Effector memory CD8-positive, alpha-beta T cell (primary cell): ENCODE results near the gene USP11.

Experiments
- ATAC-seq: fragments of 150-1000 bp; cut with Tn5 transposase; replicated peaks from 2 replicates; pipeline ENCODE4 v1.10.0; 2021; ENCODE audit warnings: mild to moderate bottlenecking, moderate library complexity
- DNase-seq, 3 experiments: peaks; one replicate each; pipeline ENCODE4 v3.0.0; 2021
- H3K27ac Mint-ChIP-seq, 2 donors: one replicate each; pipeline ENCODE4 v1.8.0; 2022; ENCODE audit warnings: mild to moderate bottlenecking in 2 of 2, mixed read lengths in 2 of 2, moderate library complexity in 2 of 2
- H3K27me3 Mint-ChIP-seq, 2 donors: one replicate each; pipeline ENCODE4 v1.8.0; 2022; ENCODE audit warnings: mixed read lengths in 2 of 2
- H3K36me3 Mint-ChIP-seq: one replicate; pipeline ENCODE4 v1.8.0; 2022; ENCODE audit warnings: mild to moderate bottlenecking, moderate library complexity, mixed read lengths; ENCODE audit not compliant: insufficient read depth
- H3K4me1 Mint-ChIP-seq, 2 donors: one replicate each; pipeline ENCODE4 v1.8.0; 2022; ENCODE audit warnings: low read depth in 2 of 2, mixed read lengths in 2 of 2
- H3K4me3 Mint-ChIP-seq, 2 donors: one replicate each; pipeline ENCODE4 v1.8.0; 2022; ENCODE audit warnings: mild to moderate bottlenecking in 2 of 2, mixed read lengths in 2 of 2, moderate library complexity in 2 of 2
- H3K9me3 Mint-ChIP-seq, 2 donors: one replicate each; pipeline ENCODE4 v1.8.0; 2022; ENCODE audit warnings: mixed read lengths in 2 of 2

USP11 gene

GRCh38 chrX:47210661-47211425 lies 22.0 kb upstream of the USP11 start:
- Mint-ChIP-seq H3K36me3 (peaks cover 48% of the 10 kb centered on the region), H3K27me3 (no peaks in the 10 kb centered on the region), H3K4me1 (peaks cover 0 to 4% of the 10 kb centered on the region in 2 donors), H3K4me3 (no peak overlapping the region), H3K27ac (peak overlapping the region in 1 of 2 donors; percentile 77), H3K9me3 (no peaks in the 10 kb centered on the region)
- no peak for ATAC-seq
- DNase-seq = no peak

- Mint-ChIP-seq H3K36me3 (peaks cover 39% of the 10 kb centered on the region), H3K4me1 (peaks cover 8 to 16% of the 10 kb centered on the region in 2 donors), H3K27ac (peak overlapping the region in 1 of 2 donors; percentile 77), H3K9me3 (no peaks in the 10 kb centered on the region), H3K27me3 (no peaks in the 10 kb centered on the region), H3K4me3 (no peak overlapping the region)
- ATAC-seq (no peak), DNase-seq (no peak)
Measured at GRCh38 chrX:47212381-47213293, 20.2 kb upstream of the USP11 start.

- Mint-ChIP-seq H3K27ac (peak overlapping the region in 1 of 2 donors; percentile 35), H3K36me3 (peaks cover 42% of the 10 kb centered on the region), H3K4me3 (no peak overlapping the region), H3K9me3 (no peaks in the 10 kb centered on the region), H3K27me3 (no peaks in the 10 kb centered on the region), H3K4me1 (peaks cover 12 to 24% of the 10 kb centered on the region in 2 donors)
- DNase-seq = no peak
- ATAC-seq = no peak
Measured at GRCh38 chrX:47214435-47215077, 18.3 kb upstream of the USP11 start.

GRCh38 chrX:47215291-47215900 lies 17.4 kb upstream of the USP11 start:
- DNase-seq (no peak), ATAC-seq (no peak)
- Mint-ChIP-seq H3K36me3 (peaks cover 48% of the 10 kb centered on the region), H3K27me3 (no peaks in the 10 kb centered on the region), H3K9me3 (no peaks in the 10 kb centered on the region), H3K4me1 (peaks cover 20 to 32% of the 10 kb centered on the region in 2 donors), H3K27ac (peak overlapping the region in 1 of 2 donors; percentile 99), H3K4me3 (no peak overlapping the region)

GRCh38 chrX:47216393-47216925 lies 16.4 kb upstream of the USP11 start:
- H3K4me1 Mint-ChIP-seq = peaks cover 27 to 37% of the 10 kb centered on the region in 2 donors
- peaks cover 57% of the 10 kb centered on the region for H3K36me3 Mint-ChIP-seq
- DNase-seq (no peak), ATAC-seq (no peak)
- H3K27ac Mint-ChIP-seq = peak overlapping the region; percentile 99
- H3K9me3 Mint-ChIP-seq = no peaks in the 10 kb centered on the region
- H3K4me3 Mint-ChIP-seq = peak overlapping the region; percentile 89
- H3K27me3 Mint-ChIP-seq = no peaks in the 10 kb centered on the region

- H3K9me3 Mint-ChIP-seq = no peaks in the 10 kb centered on the region
- H3K27me3 Mint-ChIP-seq = no peaks in the 10 kb centered on the region
- H3K4me1 Mint-ChIP-seq = peaks cover 33 to 40% of the 10 kb centered on the region in 2 donors
- ATAC-seq (no peak), DNase-seq (no peak)
- H3K36me3 Mint-ChIP-seq = peaks cover 54% of the 10 kb centered on the region
- peak overlapping the region; percentile 89 for H3K4me3 Mint-ChIP-seq
- peak overlapping the region; percentile 99 for H3K27ac Mint-ChIP-seq
Measured at GRCh38 chrX:47217121-47217851, 15.5 kb upstream of the USP11 start.

GRCh38 chrX:47217852-47218279 lies 14.9 kb upstream of the USP11 start:
- no peaks in the 10 kb centered on the region for H3K27me3 Mint-ChIP-seq
- H3K4me3 Mint-ChIP-seq = peak overlapping the region; percentile 89
- DNase-seq = peak; percentile 89 to 92 (median 89)
- ATAC-seq = peak; percentile 78
- H3K27ac Mint-ChIP-seq = peak overlapping the region; percentile 99
- no peaks in the 10 kb centered on the region for H3K9me3 Mint-ChIP-seq
- H3K36me3 Mint-ChIP-seq = peaks cover 55% of the 10 kb centered on the region
- H3K4me1 Mint-ChIP-seq = peaks cover 33 to 40% of the 10 kb centered on the region in 2 donors

GRCh38 chrX:47218280-47218919 lies 14.4 kb upstream of the USP11 start, which contains the start of gene CDK16:
CDK16 (plus strand) TSS chrX:47218681; CDS start chrX:47223558, 4,877 bp downstream.
- H3K27me3 Mint-ChIP-seq = no peaks in the 10 kb centered on the region
- peak within 1 kb of the TSS; percentile 89 for H3K4me3 Mint-ChIP-seq
- H3K4me1 Mint-ChIP-seq = peaks cover 33 to 40% of the 10 kb centered on the region in 2 donors
- DNase-seq (peak in 2 of 3 experiments; percentile 52 to 57), ATAC-seq (peak; percentile 40)
- no peaks in the 10 kb centered on the region for H3K9me3 Mint-ChIP-seq
- peak within 1 kb of the TSS; percentile 99 for H3K27ac Mint-ChIP-seq
- peaks cover 56% of the 10 kb centered on the region for H3K36me3 Mint-ChIP-seq

GRCh38 chrX:47218920-47219815 lies 13.6 kb upstream of the USP11 start:
- no peaks in the 10 kb centered on the region for H3K27me3 Mint-ChIP-seq
- H3K4me1 Mint-ChIP-seq = peaks cover 33 to 39% of the 10 kb centered on the region in 2 donors
- H3K9me3 Mint-ChIP-seq = no peaks in the 10 kb centered on the region
- peak overlapping the region; percentile 99 for H3K27ac Mint-ChIP-seq
- H3K36me3 Mint-ChIP-seq = peaks cover 55% of the 10 kb centered on the region
- DNase-seq (peak; percentile 20 to 31 (median 24)), ATAC-seq (no peak)
- peak overlapping the region; percentile 89 for H3K4me3 Mint-ChIP-seq

GRCh38 chrX:47221756-47222155 lies 11.1 kb upstream of the USP11 start:
- Mint-ChIP-seq H3K4me1 (peaks cover 32 to 34% of the 10 kb centered on the region in 2 donors), H3K27me3 (no peaks in the 10 kb centered on the region), H3K36me3 (peaks cover 67% of the 10 kb centered on the region), H3K9me3 (no peaks in the 10 kb centered on the region), H3K4me3 (no peak overlapping the region), H3K27ac (peak overlapping the region in 1 of 2 donors; percentile 69)
- ATAC-seq (no peak), DNase-seq (no peak)

- no peak for DNase-seq
- Mint-ChIP-seq H3K4me1 (peaks cover 25 to 27% of the 10 kb centered on the region in 2 donors), H3K4me3 (no peak overlapping the region), H3K9me3 (no peaks in the 10 kb centered on the region), H3K27me3 (no peaks in the 10 kb centered on the region), H3K27ac (no peak overlapping the region), H3K36me3 (peaks cover 69% of the 10 kb centered on the region)
- no peak for ATAC-seq
Measured at GRCh38 chrX:47222751-47223350, 10.0 kb upstream of the USP11 start.
